Natural killer cell (primary cell): ENCODE measurements around the gene PCYT1A. TPM values are rescaled to one million over a fixed set of nuclear protein-coding genes. Genes with fewer than 3 reads are reported as not detected.

ENCODE experiments used
- ATAC-seq, 3 donors: fragments of 150-1000 bp in 2 of 3; fragments of 200-7000 bp in 1 of 3; cut with Tn5 transposase; 1 replicate in 1 of 3; 2 replicates in 2 of 3; pipeline ENCODE4 v1.10.0; 2021; ENCODE audit warnings: mild to moderate bottlenecking in 2 of 3, moderate library complexity in 2 of 3
- DNase-seq, 2 donors: peaks; one replicate each; pipeline versions ENCODE4 v3.0.0 to v3.0.0-alpha.2; 2013 to 2021; ENCODE audit warnings: mixed read lengths in 1 of 2
- H3K27ac ChIP-seq: one replicate; pipeline ENCODE4 v1.5.1; 2013; ENCODE audit warnings: mild to moderate bottlenecking, low read length
- H3K27me3 ChIP-seq: one replicate; pipeline ENCODE4 v1.6.1; 2013; ENCODE audit warnings: low read length; ENCODE audit not compliant: control insufficient read depth, insufficient read depth
- H3K36me3 ChIP-seq: one replicate; pipeline ENCODE4 v1.6.1; 2013; ENCODE audit warnings: low read length; ENCODE audit not compliant: control insufficient read depth, insufficient read depth
- H3K4me1 ChIP-seq: one replicate; pipeline ENCODE4 v1.6.1; 2013; ENCODE audit warnings: low read length; ENCODE audit not compliant: control insufficient read depth, insufficient read depth
- H3K4me3 ChIP-seq: one replicate; pipeline ENCODE4 v1.5.1; 2013; ENCODE audit warnings: low read length
- H3K9me3 ChIP-seq: one replicate; pipeline ENCODE4 v1.6.1; 2013; ENCODE audit warnings: low read length; ENCODE audit not compliant: control insufficient read depth, insufficient read depth
- H3K27ac Mint-ChIP-seq, 2 donors: one replicate each; pipeline ENCODE4 v1.8.0; 2022; ENCODE audit warnings: mild to moderate bottlenecking in 2 of 2, mixed read lengths in 2 of 2, moderate library complexity in 1 of 2
- H3K27me3 Mint-ChIP-seq, 2 donors: one replicate each; pipeline ENCODE4 v1.8.0; 2022; ENCODE audit warnings: low read depth in 2 of 2, mixed read lengths in 2 of 2
- H3K36me3 Mint-ChIP-seq: one replicate; pipeline ENCODE4 v1.8.0; 2022; ENCODE audit warnings: mixed read lengths
- H3K4me1 Mint-ChIP-seq, 2 donors: one replicate each; pipeline ENCODE4 v1.8.0; 2022; ENCODE audit warnings: mixed read lengths in 2 of 2
- H3K4me3 Mint-ChIP-seq: one replicate; pipeline ENCODE4 v1.8.0; 2022; ENCODE audit warnings: mild to moderate bottlenecking, moderate library complexity, mixed read lengths
- H3K9me3 Mint-ChIP-seq, 2 donors: one replicate each; pipeline ENCODE4 v1.8.0; 2022; ENCODE audit warnings: mixed read lengths in 2 of 2
- WGBS: methylation state at CpG from one replicate; pipeline ENCODE4 v1.1.7; 2013; ENCODE audit warnings: missing lambda C conversion rate; ENCODE audit not compliant: insufficient coverage; 5-methylcytosine and 5-hydroxymethylcytosine counted together
- intact Hi-C: fragments of 100-400 bp; cut with micrococcal nuclease; formaldehyde crosslinking; loops from one replicate; pipeline ENCODE4 v1.14.2; 2022
- total RNA-seq, 4 donors: library from RNA; stranded (reverse); fragments of 120-200 nt in 1 of 4; gene quantifications; one replicate each; pipeline versions ENCODE4 v1.2.3 to v1.2.4, GENCODE V29; 2013 to 2022
- TF ChIP-seq, protein P1 (sequence below): fragments of 200-600 bp; IDR thresholded peaks from one replicate; pipeline ENCODE4 v1.8.0; 2022; ENCODE audit warnings: antibody characterized with exemption

PCYT1A gene
- total RNA-seq, 3 donors from 2014 or later (not counting 1 experiment from before 2014, with no cell fraction given) = 105 to 123 (median 110) TPM

DNA sequence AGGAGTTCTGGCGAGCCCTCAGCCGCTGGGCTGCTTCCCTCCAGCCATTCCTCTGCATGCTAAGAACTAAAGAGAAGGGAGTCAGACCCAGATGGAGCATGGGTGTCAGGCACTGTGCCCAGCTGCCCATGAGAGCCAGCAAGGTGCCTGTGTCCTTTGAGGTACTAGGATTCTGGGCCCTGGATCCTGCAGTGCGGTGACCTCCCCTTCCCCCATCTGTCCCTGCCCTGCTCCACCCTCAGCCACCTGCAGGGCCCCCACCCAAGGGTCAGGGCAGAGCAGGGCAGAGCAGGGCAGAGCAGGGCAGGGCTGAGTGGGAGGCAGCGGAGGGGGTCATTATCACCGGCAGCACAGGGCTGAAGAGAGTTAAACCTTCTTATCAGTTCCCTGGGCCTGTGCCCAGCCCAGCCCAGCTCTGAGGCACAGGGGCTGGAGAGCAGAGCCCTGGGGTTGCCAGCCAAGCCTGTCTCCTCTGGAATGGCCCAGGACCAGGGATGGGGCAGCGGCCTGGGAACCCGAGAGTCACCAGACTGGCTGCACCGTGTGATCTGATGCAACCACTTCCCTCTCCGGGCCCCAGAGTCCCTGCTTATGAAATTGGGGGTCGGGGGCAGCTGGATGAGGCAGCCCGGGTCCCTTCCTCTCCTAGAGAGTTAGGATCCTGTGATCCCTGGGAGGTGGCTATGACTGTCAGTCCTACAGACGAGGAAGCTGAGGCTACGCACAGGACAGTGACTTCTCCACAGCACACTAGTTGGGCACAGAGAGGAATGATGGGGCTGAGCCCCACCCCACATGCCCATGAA, 93.6 kb downstream of the PCYT1A start:
- H3K27me3 ChIP-seq = no peaks in the 10 kb centered on the region
- H3K36me3 Mint-ChIP-seq = no peaks in the 10 kb centered on the region
- no peaks in the 10 kb centered on the region for H3K9me3 ChIP-seq
- no peaks in the 10 kb centered on the region for H3K9me3 Mint-ChIP-seq
- intact Hi-C loops = no loop called here
- peaks cover 0 to 10% of the 10 kb centered on the region in 2 donors for H3K4me1 Mint-ChIP-seq
- no peak for DNase-seq
- H3K36me3 ChIP-seq = no peaks in the 10 kb centered on the region
- H3K4me3 Mint-ChIP-seq = no peak overlapping the region
- H3K27ac Mint-ChIP-seq = no peak overlapping the region
- no peak for ATAC-seq
- H3K4me1 ChIP-seq = peaks cover 43% of the 10 kb centered on the region
- no peak overlapping the region for H3K4me3 ChIP-seq
- 76% methylated on average over 13 of the region's 13 CpGs for WGBS
- H3K27ac ChIP-seq = peak overlapping the region; percentile 13
- no peaks in the 10 kb centered on the region for H3K27me3 Mint-ChIP-seq
- TF ChIP-seq, protein P1, sequence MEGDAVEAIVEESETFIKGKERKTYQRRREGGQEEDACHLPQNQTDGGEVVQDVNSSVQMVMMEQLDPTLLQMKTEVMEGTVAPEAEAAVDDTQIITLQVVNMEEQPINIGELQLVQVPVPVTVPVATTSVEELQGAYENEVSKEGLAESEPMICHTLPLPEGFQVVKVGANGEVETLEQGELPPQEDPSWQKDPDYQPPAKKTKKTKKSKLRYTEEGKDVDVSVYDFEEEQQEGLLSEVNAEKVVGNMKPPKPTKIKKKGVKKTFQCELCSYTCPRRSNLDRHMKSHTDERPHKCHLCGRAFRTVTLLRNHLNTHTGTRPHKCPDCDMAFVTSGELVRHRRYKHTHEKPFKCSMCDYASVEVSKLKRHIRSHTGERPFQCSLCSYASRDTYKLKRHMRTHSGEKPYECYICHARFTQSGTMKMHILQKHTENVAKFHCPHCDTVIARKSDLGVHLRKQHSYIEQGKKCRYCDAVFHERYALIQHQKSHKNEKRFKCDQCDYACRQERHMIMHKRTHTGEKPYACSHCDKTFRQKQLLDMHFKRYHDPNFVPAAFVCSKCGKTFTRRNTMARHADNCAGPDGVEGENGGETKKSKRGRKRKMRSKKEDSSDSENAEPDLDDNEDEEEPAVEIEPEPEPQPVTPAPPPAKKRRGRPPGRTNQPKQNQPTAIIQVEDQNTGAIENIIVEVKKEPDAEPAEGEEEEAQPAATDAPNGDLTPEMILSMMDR = no peak

DNA sequence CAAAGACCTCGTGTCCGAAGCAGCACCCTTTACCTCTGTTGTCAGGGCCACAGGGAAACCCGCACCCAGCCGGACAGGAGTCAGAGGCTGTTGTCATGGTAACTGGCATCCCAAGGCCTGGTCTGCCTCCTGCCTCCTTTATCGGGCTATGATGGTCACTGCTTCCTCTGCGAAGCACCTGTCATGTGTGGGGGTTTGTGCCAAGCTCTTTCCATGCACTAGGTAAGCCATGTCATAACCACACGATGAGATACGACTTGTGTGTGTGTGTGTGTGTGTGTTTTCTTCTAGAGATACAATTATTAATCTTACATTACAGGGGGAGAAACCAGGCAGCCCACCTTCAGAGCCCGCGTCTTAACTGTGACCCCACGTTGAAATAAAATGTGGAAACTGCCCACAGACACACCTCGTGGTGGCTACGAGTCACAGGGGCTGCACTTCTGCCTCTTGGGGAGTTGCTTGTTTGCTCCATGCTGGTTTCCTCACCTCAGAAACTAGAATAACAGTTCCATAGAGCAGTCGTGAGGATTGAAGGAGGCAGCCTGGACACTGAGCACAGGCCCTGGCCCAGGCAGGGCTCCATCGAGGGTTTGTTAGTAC, 94.3 kb downstream of the PCYT1A start:
- DNase-seq = peak in 1 of 2 donors; percentile 25
- H3K27ac ChIP-seq = peak overlapping the region; percentile 81
- H3K4me3 ChIP-seq = no peak overlapping the region
- Mint-ChIP-seq H3K36me3 (no peaks in the 10 kb centered on the region), H3K9me3 (no peaks in the 10 kb centered on the region), H3K4me1 (peaks cover 0 to 10% of the 10 kb centered on the region in 2 donors), H3K27me3 (no peaks in the 10 kb centered on the region), H3K4me3 (no peak overlapping the region), H3K27ac (peak overlapping the region in 1 of 2 donors; percentile 89)
- no peaks in the 10 kb centered on the region for H3K9me3 ChIP-seq
- H3K4me1 ChIP-seq = peaks cover 43% of the 10 kb centered on the region
- 67% methylated on average over 13 of the region's 15 CpGs for WGBS
- no peak for ATAC-seq
- no peaks in the 10 kb centered on the region for H3K36me3 ChIP-seq
- intact Hi-C loops = no loop called here
- no peaks in the 10 kb centered on the region for H3K27me3 ChIP-seq
- TF ChIP-seq, protein P1 = no peak

DNA sequence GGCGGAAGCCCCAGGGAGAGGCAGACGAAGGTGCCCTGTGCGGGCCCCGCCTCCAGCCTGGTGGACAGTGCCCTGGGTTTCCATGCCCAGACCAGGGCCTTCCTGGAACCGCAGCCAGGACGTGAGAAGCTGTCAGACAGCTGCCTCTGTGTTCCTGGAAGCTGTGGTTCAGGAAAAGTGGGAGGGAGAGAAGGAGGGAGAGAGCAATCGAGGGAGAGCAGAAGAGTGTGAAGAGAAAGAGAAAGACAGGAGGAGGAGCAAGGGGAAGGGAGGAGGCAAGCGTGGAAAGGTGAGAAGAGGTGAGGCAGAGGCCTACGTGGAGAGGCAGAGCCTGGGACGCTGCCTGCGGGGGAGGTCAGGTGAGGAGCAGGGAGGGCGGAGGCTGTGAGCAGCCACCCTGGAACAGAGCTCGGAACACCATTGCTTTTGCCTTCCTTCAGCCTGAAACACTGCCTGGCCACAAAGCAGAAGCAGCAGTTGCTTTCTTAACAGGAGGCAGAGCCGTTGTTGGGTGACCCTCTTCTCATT, 94.9 kb downstream of the PCYT1A start:
- Histone ChIP-seq H3K27ac (peak overlapping the region; percentile 81), H3K4me1 (peaks cover 43% of the 10 kb centered on the region), H3K36me3 (no peaks in the 10 kb centered on the region), H3K4me3 (no peak overlapping the region), H3K9me3 (no peaks in the 10 kb centered on the region), H3K27me3 (no peaks in the 10 kb centered on the region)
- TF ChIP-seq, protein P1 = no peak
- no peaks in the 10 kb centered on the region for H3K27me3 Mint-ChIP-seq
- H3K9me3 Mint-ChIP-seq = no peaks in the 10 kb centered on the region
- H3K4me1 Mint-ChIP-seq = peaks cover 0 to 10% of the 10 kb centered on the region in 2 donors
- WGBS = 47% methylated on average over 14 of the region's 14 CpGs
- peak in 1 of 2 donors; percentile 53 for DNase-seq
- no peak overlapping the region for H3K4me3 Mint-ChIP-seq
- H3K36me3 Mint-ChIP-seq = no peaks in the 10 kb centered on the region
- peak overlapping the region in 1 of 2 donors; percentile 89 for H3K27ac Mint-ChIP-seq
- intact Hi-C loops = no loop called here
- no peak for ATAC-seq
